B cell (primary cell): ENCODE results near the gene OR10AD1. TPM values are rescaled to one million over a fixed set of nuclear protein-coding genes. Genes with fewer than 3 reads are reported as not detected.

Source experiments
- ATAC-seq: fragments of 200-7000 bp; cut with Tn5 transposase; one replicate; pipeline ENCODE4 v1.10.0; 2021; ENCODE audit warnings: low read depth, mild to moderate bottlenecking, moderate number of reproducible peaks, moderate library complexity
- CTCF ChIA-PET: fragments of 350-600 bp; sonication (Branson Sonifier 250); formaldehyde crosslinking; loops from one replicate; lab custom pipeline; 2021; ENCODE audit warnings: antibody characterized with exemption, inconsistent platforms; lab: Charles Lee
- POLR2A ChIA-PET: fragments of 350-600 bp; sonication (Branson Sonifier 250); formaldehyde crosslinking; loops from one replicate; lab custom pipeline; 2021; ENCODE audit warnings: antibody characterized with exemption; lab: Charles Lee
- DNase-seq: peaks from one replicate; pipeline ENCODE4 v3.0.0; 2013
- H2AFZ ChIP-seq: 2 replicates; pipeline ENCODE4 v1.6.1; 2012; ENCODE audit warnings: mild to moderate bottlenecking, low read depth, low read length; ENCODE audit not compliant: insufficient read depth, poor library complexity, severe bottlenecking
- H3K27ac ChIP-seq, 2 donors: 1 replicate in 1 of 2; 2 replicates in 1 of 2; pipeline ENCODE4 v1.5.1; 2012 to 2013; ENCODE audit warnings: low read length in 2 of 2, mild to moderate bottlenecking in 2 of 2, moderate library complexity in 1 of 2
- H3K27me3 ChIP-seq, 4 experiments: fragments of 200-600 bp in 1 of 4; sonication (generic) in 1 of 4; replicated peaks in 1 of 4; 1 replicate in 2 of 4; 2 replicates in 2 of 4; pipeline versions ENCODE4 v1.6.1 to v1.7.0; 2013 to 2016; ENCODE audit warnings: low read length in 3 of 4, mild to moderate bottlenecking in 2 of 4, mixed read lengths in 1 of 4, moderate library complexity in 1 of 4; ENCODE audit not compliant: insufficient read depth in 4 of 4, control insufficient read depth in 3 of 4; ENCODE audit errors: control extremely low read depth in 1 of 4
- H3K36me3 ChIP-seq, 2 experiments: replicated peaks in 1 of 2; 1 replicate in 1 of 2; 2 replicates in 1 of 2; pipeline versions ENCODE4 v1.6.1 to v1.7.1; 2013; ENCODE audit warnings: low read length in 1 of 2; ENCODE audit not compliant: insufficient read depth in 2 of 2, control insufficient read depth in 1 of 2; ENCODE audit errors: control extremely low read depth in 1 of 2, extremely low read depth in 1 of 2
- H3K4me1 ChIP-seq, 2 donors: fragments of 200-600 bp in 1 of 2; sonication (generic) in 1 of 2; 1 replicate in 1 of 2; 2 replicates in 1 of 2; pipeline versions ENCODE4 v1.5.1 to v1.6.1; 2013 to 2017; ENCODE audit warnings: low read length in 2 of 2; ENCODE audit not compliant: control insufficient read depth in 2 of 2, insufficient read depth in 2 of 2
- H3K4me2 ChIP-seq: replicated peaks from 2 replicates; pipeline ENCODE3; 2012; ENCODE audit warnings: mild to moderate bottlenecking, low read depth, low read length; ENCODE audit not compliant: poor library complexity, severe bottlenecking
- H3K4me3 ChIP-seq, 5 experiments: fragments of 200-600 bp in 1 of 5; sonication (generic) in 1 of 5; 1 replicate in 3 of 5; 2 replicates in 2 of 5; pipeline versions ENCODE4 v1.5.1 to v1.7.0; 2011 to 2016; ENCODE audit warnings: low read length in 4 of 5, mild to moderate bottlenecking in 4 of 5, low read depth in 2 of 5, control low read depth in 1 of 5, moderate library complexity in 1 of 5; ENCODE audit not compliant: insufficient read depth in 1 of 5; ENCODE audit errors: control extremely low read depth in 1 of 5, extremely low read depth in 1 of 5
- H3K79me2 ChIP-seq: fragments of 200-600 bp; sonication (generic); one replicate; pipeline ENCODE4 v1.6.0; 2016; ENCODE audit warnings: low read length; ENCODE audit not compliant: control insufficient read depth, insufficient read depth
- H3K9ac ChIP-seq: fragments of 200-600 bp; sonication (generic); 2 replicates; pipeline ENCODE4 v1.6.1; 2017; ENCODE audit warnings: mild to moderate bottlenecking, low read length, moderate library complexity
- H3K9me3 ChIP-seq, 3 donors: one replicate each; pipeline versions ENCODE4 v1.6.1 to v1.7.1; 2013; ENCODE audit warnings: low read length in 2 of 3; ENCODE audit not compliant: control insufficient read depth in 2 of 3, insufficient read depth in 1 of 3; ENCODE audit errors: control extremely low read depth in 1 of 3
- H4K20me1 ChIP-seq: 2 replicates; pipeline ENCODE4 v1.6.0; 2012; ENCODE audit warnings: mild to moderate bottlenecking, low read length; ENCODE audit not compliant: insufficient read depth, control insufficient read depth, poor library complexity, severe bottlenecking
- H3K27ac Mint-ChIP-seq: one replicate; pipeline ENCODE4 v1.8.0; 2021; ENCODE audit warnings: mixed read lengths
- H3K27me3 Mint-ChIP-seq: one replicate; pipeline ENCODE4 v1.8.0; 2021; ENCODE audit warnings: mixed read lengths
- H3K4me1 Mint-ChIP-seq: one replicate; pipeline ENCODE4 v1.8.0; 2021; ENCODE audit warnings: mixed read lengths
- H3K4me3 Mint-ChIP-seq: one replicate; pipeline ENCODE4 v1.8.0; 2021; ENCODE audit warnings: mixed read lengths
- H3K9me3 Mint-ChIP-seq: one replicate; pipeline ENCODE4 v1.8.0; 2022; ENCODE audit warnings: mixed read lengths; ENCODE audit not compliant: insufficient read depth
- EZH2 ChIP-seq: IDR thresholded peaks from 2 replicates; pipeline ENCODE4 v1.6.1; 2012; ENCODE audit warnings: borderline replicate concordance, low read depth, mild to moderate bottlenecking, moderate library complexity, low read length; ENCODE audit not compliant: insufficient read depth, poor library complexity, severe bottlenecking
- whole genome bisulfite sequencing: methylation state at CpG from one replicate; pipeline ENCODE4 v1.1.5; 2013; ENCODE audit warnings: missing lambda C conversion rate; ENCODE audit not compliant: insufficient coverage; 5-methylcytosine and 5-hydroxymethylcytosine counted together
- intact Hi-C: fragments of 100-400 bp; cut with micrococcal nuclease; formaldehyde crosslinking; loops from one replicate; pipeline ENCODE4 v1.10.0; 2022
- polyA plus RNA-seq: library from polyadenylated mRNA; depleted of rRNA; stranded (reverse); fragments of >200 nt; gene quantifications from 2 replicates; pipeline ENCODE4 v1.2.3, GENCODE V29; 2012
- total RNA-seq, 2 donors: library from RNA; stranded (reverse); fragments of 120-200 nt in 1 of 2; gene quantifications; 1 replicate in 1 of 2; 2 replicates in 1 of 2; pipeline versions ENCODE4 v1.2.3 to v1.2.4, GENCODE V29; 2013 to 2022
- TF ChIP-seq, protein P1 (sequence below): fragments of 200-600 bp; IDR thresholded peaks from one replicate; pipeline ENCODE4 v1.8.0; 2022; ENCODE audit warnings: antibody characterized with exemption, mild to moderate bottlenecking

OR10AD1 gene
- total and polyA plus RNA-seq, 2 donors (not counting 1 experiment from before 2014, with no cell fraction given): not detected

DNA sequence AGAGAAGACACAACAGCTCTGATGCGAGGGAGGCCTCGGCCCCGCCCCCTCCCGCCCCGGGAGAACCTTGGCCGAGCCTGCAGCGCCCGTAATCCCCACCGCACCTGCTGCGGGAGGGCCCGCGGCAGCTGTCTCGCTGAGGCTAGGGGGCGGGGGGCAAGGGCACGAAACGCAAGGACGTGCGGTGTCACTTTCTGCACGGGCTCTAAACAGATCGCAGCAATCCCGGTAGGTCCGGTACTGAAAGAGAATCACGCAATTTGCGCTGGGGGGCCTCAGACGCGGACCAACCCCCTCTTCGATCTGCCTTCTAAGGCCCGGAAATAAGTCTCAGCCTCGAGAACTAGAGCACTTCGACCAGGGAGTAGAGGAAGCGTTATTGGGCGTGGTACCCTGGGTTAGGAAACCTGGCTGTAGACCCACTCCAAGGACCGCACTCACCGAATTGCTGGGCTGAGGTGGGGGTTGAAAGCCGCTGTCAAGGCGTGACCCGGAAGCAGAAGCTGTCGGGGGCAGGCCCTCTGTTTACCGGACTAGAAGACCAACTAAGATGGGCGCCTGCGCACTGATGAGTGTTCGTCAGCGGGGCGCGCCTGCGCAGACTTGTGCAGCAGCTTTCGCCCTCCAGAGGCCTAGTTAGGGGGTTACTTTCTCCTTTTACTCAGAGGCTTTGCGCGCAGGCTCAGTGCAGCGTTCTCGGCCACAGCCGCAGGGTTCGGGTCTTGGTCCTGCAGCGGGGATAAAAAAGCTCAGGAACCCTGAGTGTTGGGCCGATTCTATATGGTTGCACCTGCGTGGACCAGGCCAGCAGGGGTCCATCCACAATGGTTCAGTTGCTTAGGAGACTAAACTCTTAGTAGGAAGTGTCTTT is 45.8 kb downstream of the OR10AD1 start, which contains the start of gene ASB8:
Gene ASB8 (minus strand): TSS at position 498 of the 871 bp plus-strand sequence. CDS start 4,019 bp downstream, outside the sequence.
- peak within 1 kb of the TSS; percentile 67 to 84 for H3K27ac ChIP-seq
- H3K4me2 ChIP-seq: peak within 1 kb of the TSS; percentile 78
- peaks cover 21% of the 10 kb centered on the region for H3K4me1 Mint-ChIP-seq
- H3K27ac Mint-ChIP-seq: peak within 1 kb of the TSS; percentile 99
- H3K27me3 Mint-ChIP-seq: no peaks in the 10 kb centered on the region
- H3K4me3 Mint-ChIP-seq: peak within 1 kb of the TSS; percentile 99
- H3K4me1 ChIP-seq: peaks cover 14 to 15% of the 10 kb centered on the region in 2 donors
- H3K9me3 Mint-ChIP-seq: no peaks in the 10 kb centered on the region
- H3K79me2 ChIP-seq: peaks cover 33% of the 10 kb centered on the region
- H3K9me3 ChIP-seq: no peaks in the 10 kb centered on the region
- ChIA-PET POLR2A (interaction anchor here (1.0 to 2.2 kb wide), 4 partner anchors 26 to 51 kb away, joined by 4 to 10 read pairs (median 6); partner anchors contain the start of genes CCDC184, PFKM and SENP1), CTCF (interaction anchor here (0.7 to 3.1 kb wide), 16 partner anchors 10 to 451 kb away, joined by 3 to 28 read pairs (median 6); partner anchors contain the start of genes CCDC184, PFKM, RPAP3 and SENP1)
- TF ChIP-seq, protein P1, sequence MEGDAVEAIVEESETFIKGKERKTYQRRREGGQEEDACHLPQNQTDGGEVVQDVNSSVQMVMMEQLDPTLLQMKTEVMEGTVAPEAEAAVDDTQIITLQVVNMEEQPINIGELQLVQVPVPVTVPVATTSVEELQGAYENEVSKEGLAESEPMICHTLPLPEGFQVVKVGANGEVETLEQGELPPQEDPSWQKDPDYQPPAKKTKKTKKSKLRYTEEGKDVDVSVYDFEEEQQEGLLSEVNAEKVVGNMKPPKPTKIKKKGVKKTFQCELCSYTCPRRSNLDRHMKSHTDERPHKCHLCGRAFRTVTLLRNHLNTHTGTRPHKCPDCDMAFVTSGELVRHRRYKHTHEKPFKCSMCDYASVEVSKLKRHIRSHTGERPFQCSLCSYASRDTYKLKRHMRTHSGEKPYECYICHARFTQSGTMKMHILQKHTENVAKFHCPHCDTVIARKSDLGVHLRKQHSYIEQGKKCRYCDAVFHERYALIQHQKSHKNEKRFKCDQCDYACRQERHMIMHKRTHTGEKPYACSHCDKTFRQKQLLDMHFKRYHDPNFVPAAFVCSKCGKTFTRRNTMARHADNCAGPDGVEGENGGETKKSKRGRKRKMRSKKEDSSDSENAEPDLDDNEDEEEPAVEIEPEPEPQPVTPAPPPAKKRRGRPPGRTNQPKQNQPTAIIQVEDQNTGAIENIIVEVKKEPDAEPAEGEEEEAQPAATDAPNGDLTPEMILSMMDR: peak; percentile 64
- TF ChIP-seq EZH2: no peak
- H4K20me1 ChIP-seq: peaks cover 5% of the 10 kb centered on the region
- peaks cover 0 to 7% of the 10 kb centered on the region in 2 experiments for H3K36me3 ChIP-seq
- peak within 1 kb of the TSS; percentile 89 for H3K9ac ChIP-seq
- peak within 1 kb of the TSS; percentile 99 for H2AFZ ChIP-seq
- DNase-seq: peak; percentile 99
- peak; percentile 91 for ATAC-seq
- under 1% methylated on average over 56 of the region's 56 CpGs for WGBS
- H3K27me3 ChIP-seq: no peaks in the 10 kb centered on the region
- intact Hi-C loops: loop anchor here (1.0 to 2.0 kb wide), 6 partner anchors 26 to 450 kb away; partner anchors contain the start of genes CCDC184, PFKM, RPAP3 and SENP1
- H3K4me3 ChIP-seq: peak within 1 kb of the TSS; percentile 81 to 98 (median 88)
